Stimulated activated CD4-positive, alpha-beta T cell treated with anti-CD3 and anti-CD28 coated beads, TNF-alpha, amount 100 ng/mL, for 4 hours (primary cell): ENCODE measurements around the gene MINDY4.

Experiments
- DNase-seq, 3 experiments: peaks; one replicate each; pipeline ENCODE4 v3.0.0-alpha.2; 2020; ENCODE audit warnings: low read depth in 3 of 3

Gene MINDY4

DNA sequence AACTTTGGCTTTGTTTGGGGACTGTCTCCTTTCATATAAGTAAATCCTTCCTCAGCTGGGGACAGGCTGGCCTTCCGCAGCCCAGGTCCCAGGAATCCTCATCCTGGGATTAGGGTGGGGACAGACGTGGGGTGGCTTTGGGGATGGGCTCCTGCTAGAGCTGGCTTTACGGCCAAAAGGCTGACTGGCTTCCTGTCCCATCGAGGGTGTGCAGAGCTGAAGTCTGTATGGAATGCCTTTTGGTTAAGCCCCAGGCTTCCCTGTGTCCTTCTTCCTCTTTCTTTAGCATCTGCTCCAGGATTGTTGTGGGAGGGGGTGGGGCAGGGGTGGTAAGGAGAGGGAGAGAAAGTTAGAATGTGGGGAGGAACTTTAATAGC, 81.1 kb downstream of the MINDY4 start:
- no peak for DNase-seq

GRCh38 chr7:30852744-30853288, 81.6 kb downstream of the MINDY4 start:
- no peak for DNase-seq

GRCh38 chr7:30853576-30853975, 82.4 kb downstream of the MINDY4 start:
- no peak for DNase-seq

DNA sequence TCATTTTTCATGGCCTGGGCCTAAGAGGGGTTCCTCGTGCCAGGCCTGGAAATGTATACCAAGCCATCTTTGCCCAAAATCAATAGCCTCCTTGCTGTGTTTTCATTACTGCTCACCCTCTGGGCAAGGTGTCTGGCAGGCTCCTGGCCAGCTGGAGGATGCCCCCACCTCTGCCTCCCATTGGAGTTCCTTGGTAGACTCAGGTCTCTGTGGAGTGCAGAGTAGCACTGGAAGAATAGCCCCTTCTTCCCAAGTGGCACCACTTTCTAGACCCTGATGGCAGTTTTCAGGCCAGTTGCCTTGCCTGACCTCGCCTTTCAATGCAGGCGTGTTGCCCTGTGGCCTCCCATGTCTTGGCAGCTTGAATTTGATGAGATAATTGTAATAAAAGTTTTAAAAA, 84.7 kb downstream of the MINDY4 start:
- no peak for DNase-seq

- DNase-seq, result no peak
These were observed 87.4 kb downstream of the MINDY4 start for GRCh38 chr7:30858576-30858975.

DNA sequence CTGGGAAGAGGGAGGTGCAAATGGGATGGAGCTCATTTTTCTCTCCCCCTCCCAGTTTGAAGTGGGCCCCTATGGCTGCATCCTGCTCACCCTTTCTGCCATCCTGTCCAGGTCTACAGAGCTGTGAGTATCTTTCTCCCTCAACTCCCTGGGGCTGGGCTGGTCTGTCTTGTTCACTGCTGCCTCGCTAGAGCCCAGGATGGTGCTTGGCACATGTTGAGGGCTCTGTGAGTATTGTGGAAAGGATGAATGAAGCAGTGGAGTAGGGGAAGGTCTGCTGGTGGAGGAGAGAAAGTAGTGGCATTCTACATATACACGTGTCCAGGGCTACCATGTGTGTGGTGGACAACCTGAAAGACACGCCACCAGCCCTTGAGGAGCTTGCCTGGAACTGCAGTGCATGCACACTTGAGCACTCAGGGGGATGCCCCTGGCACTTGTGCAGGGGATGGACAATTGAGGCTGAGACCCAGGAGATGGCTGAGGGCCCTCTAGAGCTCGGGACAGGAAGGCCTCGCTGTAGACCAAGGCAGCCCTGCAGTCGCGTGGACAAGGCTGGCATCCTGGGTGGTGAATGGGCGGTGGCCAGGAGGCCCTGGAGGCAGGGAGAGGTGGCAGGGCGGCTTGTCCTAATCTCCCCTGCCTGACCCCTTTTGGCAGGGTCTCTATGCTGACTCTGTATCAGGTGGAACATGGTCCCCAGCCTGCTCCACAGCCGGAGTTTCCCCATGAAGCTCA, 88.2 kb downstream of the MINDY4 start:
- DNase-seq, result no peak

DNA sequence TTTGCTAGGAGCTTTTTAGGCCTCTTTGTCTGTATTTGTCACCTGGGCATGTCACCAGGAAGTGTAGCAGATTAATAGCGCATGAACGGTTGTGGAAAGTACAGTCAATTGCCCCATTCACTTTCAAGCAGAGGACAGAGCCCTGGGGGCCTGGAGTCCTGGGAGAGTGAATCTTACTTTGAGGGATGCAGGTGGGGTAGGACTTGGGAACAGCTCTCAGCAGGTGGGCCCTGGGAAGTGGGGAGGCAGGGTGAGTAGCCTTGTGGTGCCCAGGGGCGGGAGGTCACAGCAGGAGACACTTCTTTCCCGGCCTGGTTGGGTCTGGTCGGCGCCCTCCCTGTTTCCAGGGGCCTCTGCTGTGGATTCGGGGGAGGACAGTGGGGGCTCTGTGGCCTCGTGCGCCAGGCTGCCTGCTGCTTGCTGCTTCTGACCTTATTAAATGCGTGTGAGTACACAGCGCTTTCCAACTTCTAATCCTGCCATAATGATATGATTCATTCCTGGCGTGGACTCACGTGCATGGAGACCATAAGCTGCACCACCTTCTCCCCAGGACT, 88.8 kb downstream of the MINDY4 start:
- DNase-seq, result no peak

DNA sequence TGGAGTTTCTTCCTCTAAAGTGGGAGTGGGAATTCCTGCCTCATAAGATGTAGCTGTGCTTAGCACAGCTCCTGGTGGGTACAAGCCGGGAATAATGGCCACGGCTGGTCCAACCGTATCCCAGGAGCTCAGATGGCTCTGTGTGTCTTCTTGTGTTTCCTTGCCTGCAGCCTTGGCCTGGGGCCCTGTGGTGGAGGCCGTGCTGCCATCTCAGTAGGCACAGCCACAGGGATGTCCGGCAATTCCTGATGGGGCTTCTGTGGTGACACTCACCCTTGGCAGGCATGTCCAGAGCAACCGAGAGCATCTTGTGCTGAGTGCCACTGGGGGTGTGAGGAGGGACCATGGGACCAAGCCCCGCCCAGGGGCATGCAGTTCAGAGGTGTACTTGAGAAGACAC, 90.4 kb downstream of the MINDY4 start:
- no peak for DNase-seq

GRCh38 chr7:30862995-30863705, 91.9 kb downstream of the MINDY4 start:
- DNase-seq, result no peak

DNA sequence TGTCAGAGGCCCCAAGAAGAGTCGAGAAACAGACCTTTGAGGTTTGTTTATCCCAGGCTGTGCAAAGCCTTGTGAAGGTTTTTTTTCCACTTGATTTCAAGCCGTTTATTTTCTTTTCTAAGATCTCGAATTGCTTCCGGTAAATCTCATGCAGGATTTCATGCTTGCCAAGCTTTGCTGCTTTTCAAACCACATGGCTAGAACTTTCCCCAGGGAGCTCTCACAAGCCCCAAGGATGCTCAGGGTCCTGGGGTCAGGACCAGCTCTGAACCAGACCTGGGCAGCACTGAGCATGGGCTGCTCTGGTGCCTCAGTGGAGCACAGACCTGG, 92.5 kb downstream of the MINDY4 start:
- no peak for DNase-seq

GRCh38 chr7:30864101-30864500, 92.9 kb downstream of the MINDY4 start:
- DNase-seq, result no peak

- no peak for DNase-seq
These were observed 93.9 kb downstream of the MINDY4 start for GRCh38 chr7:30865076-30865475.

- no peak for DNase-seq
These were observed 94.6 kb downstream of the MINDY4 start for GRCh38 chr7:30865821-30866220.

GRCh38 chr7:30866939-30867338, 95.7 kb downstream of the MINDY4 start:
- no peak for DNase-seq

GRCh38 chr7:30867483-30867882, 96.3 kb downstream of the MINDY4 start:
- no peak for DNase-seq

GRCh38 chr7:30869794-30870611, 98.8 kb downstream of the MINDY4 start:
- no peak for DNase-seq

DNA sequence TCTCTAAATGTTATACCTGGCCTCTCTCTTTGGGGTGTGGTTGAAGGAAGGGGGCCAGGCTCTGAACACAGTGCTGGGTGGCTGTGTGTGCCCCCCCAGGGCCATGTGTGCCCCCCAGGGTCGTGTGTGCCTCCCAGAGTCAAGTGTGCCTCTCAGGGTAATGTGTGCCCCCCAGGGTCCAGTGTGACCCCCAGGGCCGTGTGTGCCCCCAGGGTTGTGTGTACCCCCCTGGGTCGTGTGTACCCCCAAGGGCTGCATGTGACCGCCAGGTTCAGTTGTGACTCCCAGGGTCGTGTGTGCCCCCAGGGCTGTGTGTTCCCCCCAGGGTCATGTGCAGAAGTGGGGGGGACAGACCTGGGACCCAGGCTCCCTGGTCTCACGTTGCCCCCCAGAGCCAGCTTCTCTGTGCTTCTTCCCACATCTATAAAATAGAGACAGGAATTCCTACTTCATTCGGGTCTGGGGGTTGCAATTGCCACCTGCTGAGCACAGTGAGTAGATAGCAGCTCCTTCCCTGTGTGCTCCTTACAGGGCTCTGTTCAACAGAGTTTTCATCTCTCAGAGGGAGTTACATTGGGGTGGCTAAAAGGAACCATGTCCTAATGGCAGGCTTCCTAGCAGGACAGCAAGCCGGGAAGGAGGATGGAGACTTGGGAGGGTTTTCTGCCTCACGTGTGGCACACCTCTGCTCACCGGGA, 99.8 kb downstream of the MINDY4 start:
- no peak for DNase-seq

GRCh38 chr7:30871655-30872054, 100.4 kb downstream of the MINDY4 start:
- no peak for DNase-seq

- no peak for DNase-seq
These were observed 102.0 kb downstream of the MINDY4 start for GRCh38 chr7:30873207-30873606.

GRCh38 chr7:30873656-30874055, 102.4 kb downstream of the MINDY4 start:
- DNase-seq, result no peak

DNA sequence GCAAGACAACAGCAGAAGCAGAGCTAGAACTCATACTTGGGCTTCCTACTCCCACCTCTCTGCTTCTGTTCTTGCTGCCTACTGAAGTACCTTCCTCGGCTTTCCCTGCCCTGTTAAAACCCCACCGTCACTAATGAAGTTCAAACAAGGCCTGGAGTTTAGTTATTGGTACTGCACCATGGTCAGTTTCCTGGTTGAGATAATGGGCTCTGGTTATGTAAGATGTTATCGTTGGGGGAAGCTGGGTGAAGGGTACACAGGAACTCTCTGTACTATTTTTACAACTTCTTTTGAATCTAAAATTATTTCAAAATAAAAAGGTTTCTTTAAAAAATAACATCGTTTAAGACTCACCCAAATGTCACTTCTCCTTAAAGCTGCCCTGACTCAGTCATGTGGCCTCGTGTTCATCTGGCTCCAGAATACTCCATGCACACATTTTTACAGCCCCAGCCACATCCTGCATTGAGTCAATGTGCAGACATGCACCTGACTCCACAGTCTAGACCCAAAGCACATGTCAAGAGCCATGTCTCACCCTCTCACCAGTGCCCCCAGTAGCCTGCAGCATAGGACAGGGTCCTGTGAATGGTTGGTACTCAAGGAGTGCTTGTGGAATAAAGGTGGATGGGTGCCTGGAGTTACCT, 103.6 kb downstream of the MINDY4 start:
- no peak for DNase-seq
